Lung (tissue), 12 donors: ENCODE results near the gene SLC44A2. TPM values are rescaled to one million over a fixed set of nuclear protein-coding genes. Genes with fewer than 3 reads are reported as not detected.

Experiments
- ATAC-seq: fragments of 200-7000 bp; cut with Tn5 transposase; one replicate; pipeline ENCODE4 v1.9.1; 2020; ENCODE audit warnings: moderate number of reproducible peaks; ENCODE audit not compliant: insufficient read depth, low FRiP score
- DNase-seq, 3 donors: peaks; one replicate each; pipeline ENCODE4 v3.0.0-alpha.2; 2013 to 2017
- H3K27ac ChIP-seq, 2 donors: one replicate each; pipeline ENCODE4 v1.5.1; 2013; ENCODE audit warnings: mild to moderate bottlenecking in 2 of 2, moderate library complexity in 2 of 2, control low read depth in 1 of 2, inconsistent platforms in 1 of 2, low read depth in 1 of 2, low read length in 1 of 2
- H3K27me3 ChIP-seq, 3 donors: one replicate each; pipeline ENCODE4 v1.5.1; 2013; ENCODE audit warnings: low read length in 2 of 3; ENCODE audit not compliant: control insufficient read depth in 3 of 3, insufficient read depth in 3 of 3
- H3K36me3 ChIP-seq, 4 donors: one replicate each; pipeline ENCODE4 v1.5.1; 2013; ENCODE audit warnings: low read length in 4 of 4, mild to moderate bottlenecking in 1 of 4, moderate library complexity in 1 of 4; ENCODE audit not compliant: control insufficient read depth in 4 of 4, insufficient read depth in 4 of 4
- H3K4me1 ChIP-seq, 5 donors: one replicate each; pipeline ENCODE4 v1.5.1; 2013; ENCODE audit warnings: low read length in 5 of 5, mild to moderate bottlenecking in 2 of 5, moderate library complexity in 1 of 5; ENCODE audit not compliant: control insufficient read depth in 5 of 5, insufficient read depth in 5 of 5
- H3K4me3 ChIP-seq: one replicate; pipeline ENCODE4 v1.5.1; 2013; ENCODE audit warnings: mild to moderate bottlenecking, control low read depth, moderate library complexity
- H3K9ac ChIP-seq, 2 donors: one replicate each; pipeline ENCODE4 v1.5.1; 2013; ENCODE audit warnings: low read length in 2 of 2, control low read depth in 1 of 2; ENCODE audit not compliant: insufficient read depth in 1 of 2
- H3K9me3 ChIP-seq, 4 donors: one replicate each; pipeline ENCODE4 v1.5.1; 2013; ENCODE audit warnings: low read length in 3 of 4, mild to moderate bottlenecking in 1 of 4, moderate library complexity in 1 of 4; ENCODE audit not compliant: control insufficient read depth in 4 of 4, insufficient read depth in 3 of 4
- WGBS, 2 donors: extraction: QIAGEN DNeasy Blood & Tissue Kit; methylation state at CpG; one replicate each; pipeline ENCODE4 v1.1.7; 2013; 5-methylcytosine and 5-hydroxymethylcytosine counted together
- polyA plus RNA-seq, 2 donors: library from polyadenylated mRNA; stranded (reverse); fragments of 200-250 nt; gene quantifications; one replicate each; pipeline ENCODE4 v1.2.1, GENCODE V29; 2013
- total RNA-seq, 2 donors: library from RNA; depleted of rRNA in 1 of 2; stranded (reverse); fragments of >200 nt in 1 of 2; gene quantifications; one replicate each; pipeline ENCODE4 v1.2.1, GENCODE V29; 2014 to 2021
- TF ChIP-seq, protein P1 (sequence below): IDR thresholded peaks from 2 replicates; pipeline ENCODE4 v1.5.1; 2012; ENCODE audit warnings: mild to moderate bottlenecking; ENCODE audit errors: control extremely low read depth, extremely low read depth
- donor health status: control.
- donor health status: control.
- donor health status: Bipolar disorder and iron deficiency.
- donor health status: healthy.
- donor health status: DM: yes; HTN: yes; CAD: no.

Gene SLC44A2
- total and polyA plus RNA-seq, 4 donors: 83.6 to 173 (median 118) TPM

DNA sequence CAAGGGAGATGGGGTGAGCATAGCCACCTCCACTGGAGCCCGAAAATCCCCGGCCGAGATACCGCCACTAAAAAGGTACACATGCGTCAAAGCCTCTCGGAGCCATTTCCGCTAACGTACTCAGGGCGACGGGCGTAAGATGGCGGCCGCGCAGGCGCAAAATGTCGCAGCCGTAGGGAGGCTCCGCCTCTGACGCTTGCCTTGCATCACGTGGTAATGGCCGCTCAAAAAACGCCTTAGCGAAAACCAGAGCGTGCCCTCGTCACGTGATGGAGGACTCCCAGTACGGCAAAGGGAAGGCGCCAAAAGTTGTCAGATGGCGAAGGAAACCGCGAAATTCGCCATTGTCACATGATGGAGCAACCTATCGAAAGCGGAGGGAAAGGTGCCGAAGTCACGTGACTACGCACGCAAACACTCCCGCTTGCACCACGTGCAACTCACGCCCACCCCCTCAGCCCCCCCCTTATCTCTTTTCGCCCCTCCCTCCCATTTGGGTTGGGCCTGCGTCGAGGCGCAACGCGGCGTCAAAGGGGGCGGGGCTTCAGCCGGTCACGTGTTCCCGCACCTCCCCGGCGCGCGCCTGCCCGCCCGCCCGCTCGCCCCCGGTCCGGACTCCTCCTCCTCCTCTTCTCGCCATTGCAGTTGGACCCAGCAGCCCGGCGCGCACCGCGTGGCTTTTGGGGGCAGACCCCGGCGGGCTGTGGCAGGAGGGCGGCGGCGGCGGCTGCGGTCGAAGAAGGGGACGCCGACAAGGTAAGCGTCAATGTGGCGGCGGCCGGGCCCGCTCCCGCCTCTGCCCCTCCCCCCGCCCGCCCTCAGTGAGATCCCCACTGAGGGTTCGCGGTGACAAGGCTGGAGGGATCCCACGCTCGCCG lies 28.6 kb downstream of the SLC44A2 start, which contains the start of gene ILF3:
Gene ILF3, plus strand, starts transcription at position 615 of the 878 bp plus-strand sequence. CDS start 16,260 bp downstream, outside the sequence.
- Histone ChIP-seq H3K27me3 (no peaks in the 10 kb centered on the region), H3K36me3 (peaks cover 0 to 3% (median 2%) of the 10 kb centered on the region in 4 donors), H3K9me3 (no peaks in the 10 kb centered on the region), H3K4me1 (peaks cover 0 to 29% (median 10%) of the 10 kb centered on the region in 5 donors), H3K4me3 (peak within 1 kb of the TSS; percentile 84), H3K9ac (peak within 1 kb of the TSS; percentile 94 to 98), H3K27ac (peak within 1 kb of the TSS; percentile 95 to 99)
- DNase-seq: peak; percentile 100
- WGBS, 2 donors: 0 to 1% methylated on average over 75 to 91 of the region's 91 CpGs
- TF ChIP-seq, protein P1, sequence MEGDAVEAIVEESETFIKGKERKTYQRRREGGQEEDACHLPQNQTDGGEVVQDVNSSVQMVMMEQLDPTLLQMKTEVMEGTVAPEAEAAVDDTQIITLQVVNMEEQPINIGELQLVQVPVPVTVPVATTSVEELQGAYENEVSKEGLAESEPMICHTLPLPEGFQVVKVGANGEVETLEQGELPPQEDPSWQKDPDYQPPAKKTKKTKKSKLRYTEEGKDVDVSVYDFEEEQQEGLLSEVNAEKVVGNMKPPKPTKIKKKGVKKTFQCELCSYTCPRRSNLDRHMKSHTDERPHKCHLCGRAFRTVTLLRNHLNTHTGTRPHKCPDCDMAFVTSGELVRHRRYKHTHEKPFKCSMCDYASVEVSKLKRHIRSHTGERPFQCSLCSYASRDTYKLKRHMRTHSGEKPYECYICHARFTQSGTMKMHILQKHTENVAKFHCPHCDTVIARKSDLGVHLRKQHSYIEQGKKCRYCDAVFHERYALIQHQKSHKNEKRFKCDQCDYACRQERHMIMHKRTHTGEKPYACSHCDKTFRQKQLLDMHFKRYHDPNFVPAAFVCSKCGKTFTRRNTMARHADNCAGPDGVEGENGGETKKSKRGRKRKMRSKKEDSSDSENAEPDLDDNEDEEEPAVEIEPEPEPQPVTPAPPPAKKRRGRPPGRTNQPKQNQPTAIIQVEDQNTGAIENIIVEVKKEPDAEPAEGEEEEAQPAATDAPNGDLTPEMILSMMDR: no peak
- ATAC-seq: peak; percentile 93

DNA sequence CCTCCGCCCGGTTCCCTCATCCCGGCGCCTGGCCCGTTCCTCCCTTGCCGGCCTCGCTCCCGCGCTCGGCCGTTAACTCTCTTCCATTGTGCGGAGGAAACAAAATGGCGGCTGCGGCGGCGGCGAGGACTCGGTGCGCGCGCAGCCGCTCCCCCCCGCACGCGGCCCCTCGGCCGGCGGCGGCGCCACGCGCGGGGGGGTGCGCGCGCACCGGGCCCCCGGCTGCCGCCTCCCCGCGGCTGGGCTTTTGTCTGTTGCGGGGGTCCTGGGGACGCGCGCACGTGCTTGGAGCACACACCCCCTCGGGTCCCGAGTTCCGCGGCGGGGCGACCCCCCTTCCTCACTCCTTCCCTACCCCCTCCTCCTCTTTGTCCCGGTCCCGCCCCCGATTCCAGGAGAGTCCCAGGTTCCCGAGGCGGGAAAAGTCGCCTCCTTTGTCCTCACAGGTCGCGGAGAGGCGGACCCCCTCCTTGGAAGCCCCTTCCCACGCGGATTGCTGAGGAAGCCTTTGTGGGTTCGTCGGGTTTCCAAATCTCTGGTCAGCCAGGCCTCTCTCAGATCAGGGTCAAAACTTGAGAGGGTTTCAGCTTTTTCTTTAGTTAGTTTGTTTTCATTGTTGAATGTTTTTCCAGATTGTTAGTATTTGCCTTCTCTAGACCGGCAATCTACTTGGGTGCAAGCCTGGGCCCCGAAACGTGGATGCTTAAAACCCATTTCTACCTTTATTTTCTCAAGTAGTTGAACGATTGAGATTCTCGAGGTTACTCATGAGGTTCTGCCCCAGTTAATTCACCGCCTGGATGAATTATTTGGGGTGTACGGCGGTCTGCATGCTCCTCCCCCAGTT lies 29.5 kb downstream of the SLC44A2 start:
- WGBS, 2 donors: 1% methylated on average over 43 to 73 of the region's 73 CpGs
- peak; percentile 56 to 61 (median 58) for DNase-seq

DNA sequence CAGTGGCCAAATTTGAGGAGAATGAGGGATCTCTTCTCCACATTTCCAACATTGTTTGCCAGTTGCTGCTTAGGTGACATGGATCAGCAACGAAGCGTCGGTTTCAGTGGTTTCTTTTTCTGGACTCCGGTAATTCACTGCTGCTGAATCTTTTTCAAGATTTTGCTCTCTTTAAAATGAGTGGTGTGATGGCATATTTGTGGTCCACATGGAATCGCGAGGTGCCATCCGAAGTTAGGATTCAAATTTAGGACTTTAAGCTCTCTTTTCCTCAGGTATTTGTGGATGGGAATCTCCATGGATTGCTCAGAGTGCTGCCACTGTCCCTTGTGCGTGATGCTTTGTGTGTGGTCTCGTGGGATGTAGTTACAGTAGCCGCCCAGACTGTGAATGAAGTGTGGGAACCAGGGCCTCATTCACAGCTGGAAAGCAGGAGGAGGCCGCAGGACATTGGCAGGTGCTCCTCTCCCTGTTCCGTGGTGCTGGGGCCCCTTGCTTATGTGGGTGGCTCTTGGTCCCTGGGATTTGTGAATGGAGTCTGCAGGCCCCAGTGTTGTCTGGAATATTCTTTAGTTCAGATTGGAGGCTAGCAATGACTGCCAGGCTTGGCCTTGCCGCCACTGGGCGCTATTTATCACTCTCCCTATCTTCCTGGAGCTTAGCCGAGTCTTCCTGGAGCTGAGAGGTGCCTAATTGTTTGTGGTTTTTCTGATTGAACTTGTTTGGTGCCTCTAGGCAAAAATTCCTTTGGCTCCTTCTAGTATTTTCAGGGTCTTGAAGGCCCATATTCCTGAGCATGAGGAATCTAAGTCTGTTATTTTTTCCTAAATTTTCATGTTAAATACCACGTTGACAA lies 30.3 kb downstream of the SLC44A2 start:
- peak; percentile 17 to 33 (median 32) for DNase-seq

More for the DNA sequence above, 29.5 kb downstream of the SLC44A2 start:
- Histone ChIP-seq H3K9me3 (no peaks in the 10 kb centered on the region), H3K4me1 (peaks cover 0 to 31% (median 13%) of the 10 kb centered on the region in 5 donors), H3K4me3 (peak overlapping the region; percentile 72), H3K9ac (peak overlapping the region; percentile 88 to 93), H3K36me3 (peaks cover 0 to 3% (median 2%) of the 10 kb centered on the region in 4 donors), H3K27me3 (no peaks in the 10 kb centered on the region), H3K27ac (peak overlapping the region; percentile 95 to 97)
- ATAC-seq: peak; percentile 16
- TF ChIP-seq, protein P1: no peak

More for the DNA sequence above, 30.3 kb downstream of the SLC44A2 start:
- 5% methylated on average over 16 of the region's 16 CpGs for WGBS, 2 donors
- H3K36me3 ChIP-seq: peaks cover 0 to 3% (median 3%) of the 10 kb centered on the region in 4 donors
- H3K4me1 ChIP-seq: peaks cover 0 to 34% (median 16%) of the 10 kb centered on the region in 5 donors
- H3K9me3 ChIP-seq: no peaks in the 10 kb centered on the region
- peak overlapping the region; percentile 72 for H3K4me3 ChIP-seq
- no peaks in the 10 kb centered on the region for H3K27me3 ChIP-seq
- ATAC-seq: no peak
- H3K27ac ChIP-seq: peak overlapping the region in 1 of 2 donors; percentile 23
- TF ChIP-seq, protein P1: no peak
- H3K9ac ChIP-seq: peak overlapping the region; percentile 63 to 93
